Measurements from ENCODE around the gene PYGO1. TPM values are rescaled to one million over a fixed set of nuclear protein-coding genes. Genes with fewer than 3 reads are reported as not detected.

Gene PYGO1
- total RNA-seq, 6 donors from 2014 or later, result 1.8 to 11.5 (median 7.5) TPM

DNA sequence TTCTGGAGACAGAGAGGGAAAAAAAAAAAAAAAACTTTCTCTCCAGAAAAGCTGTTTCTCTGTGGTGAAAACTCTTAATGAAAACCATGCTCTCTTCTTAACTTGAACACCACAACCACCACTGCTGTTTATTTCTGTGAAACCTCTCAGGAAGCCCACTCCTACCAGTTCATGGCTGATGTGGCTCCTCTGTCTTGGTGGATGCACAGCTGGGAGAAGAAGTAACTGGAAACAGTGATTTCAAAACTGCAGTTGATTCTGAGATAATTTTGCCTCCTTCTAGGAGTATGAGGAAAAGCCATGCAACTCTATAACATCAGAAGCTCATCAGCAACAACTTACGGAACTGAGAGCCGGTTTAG lies 40.2 kb upstream of the PYGO1 start:
- no peak overlapping the region for H3K4me3 ChIP-seq
- no peaks in the 10 kb centered on the region for H3K27me3 ChIP-seq
- no peak for TF ChIP-seq POLR2AphosphoS5 (IDR thresholded peaks at IDR 0.05)
- TF ChIP-seq, protein P1, sequence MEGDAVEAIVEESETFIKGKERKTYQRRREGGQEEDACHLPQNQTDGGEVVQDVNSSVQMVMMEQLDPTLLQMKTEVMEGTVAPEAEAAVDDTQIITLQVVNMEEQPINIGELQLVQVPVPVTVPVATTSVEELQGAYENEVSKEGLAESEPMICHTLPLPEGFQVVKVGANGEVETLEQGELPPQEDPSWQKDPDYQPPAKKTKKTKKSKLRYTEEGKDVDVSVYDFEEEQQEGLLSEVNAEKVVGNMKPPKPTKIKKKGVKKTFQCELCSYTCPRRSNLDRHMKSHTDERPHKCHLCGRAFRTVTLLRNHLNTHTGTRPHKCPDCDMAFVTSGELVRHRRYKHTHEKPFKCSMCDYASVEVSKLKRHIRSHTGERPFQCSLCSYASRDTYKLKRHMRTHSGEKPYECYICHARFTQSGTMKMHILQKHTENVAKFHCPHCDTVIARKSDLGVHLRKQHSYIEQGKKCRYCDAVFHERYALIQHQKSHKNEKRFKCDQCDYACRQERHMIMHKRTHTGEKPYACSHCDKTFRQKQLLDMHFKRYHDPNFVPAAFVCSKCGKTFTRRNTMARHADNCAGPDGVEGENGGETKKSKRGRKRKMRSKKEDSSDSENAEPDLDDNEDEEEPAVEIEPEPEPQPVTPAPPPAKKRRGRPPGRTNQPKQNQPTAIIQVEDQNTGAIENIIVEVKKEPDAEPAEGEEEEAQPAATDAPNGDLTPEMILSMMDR (IDR thresholded peaks at IDR 0.05), result no peak
- no peak for TF ChIP-seq POLR2A (IDR thresholded peaks at IDR 0.05)
- no peak for TF ChIP-seq EP300 (IDR thresholded peaks at IDR 0.05)
- DNase-seq (no peak), ATAC-seq (ENCODE audit: low FRiP score in 2 of 2) (no peak)
- H3K4me1 ChIP-seq, result peaks cover 0 to 3% (median 0%) of the 10 kb centered on the region in 4 donors
- 87 to 96% methylated on average over 2 of the region's 2 CpGs for WGBS, 2 donors
- no peaks in the 10 kb centered on the region for H3K9me3 ChIP-seq
- no peaks in the 10 kb centered on the region for H3K36me3 ChIP-seq
- no peak overlapping the region for H3K27ac ChIP-seq

DNA sequence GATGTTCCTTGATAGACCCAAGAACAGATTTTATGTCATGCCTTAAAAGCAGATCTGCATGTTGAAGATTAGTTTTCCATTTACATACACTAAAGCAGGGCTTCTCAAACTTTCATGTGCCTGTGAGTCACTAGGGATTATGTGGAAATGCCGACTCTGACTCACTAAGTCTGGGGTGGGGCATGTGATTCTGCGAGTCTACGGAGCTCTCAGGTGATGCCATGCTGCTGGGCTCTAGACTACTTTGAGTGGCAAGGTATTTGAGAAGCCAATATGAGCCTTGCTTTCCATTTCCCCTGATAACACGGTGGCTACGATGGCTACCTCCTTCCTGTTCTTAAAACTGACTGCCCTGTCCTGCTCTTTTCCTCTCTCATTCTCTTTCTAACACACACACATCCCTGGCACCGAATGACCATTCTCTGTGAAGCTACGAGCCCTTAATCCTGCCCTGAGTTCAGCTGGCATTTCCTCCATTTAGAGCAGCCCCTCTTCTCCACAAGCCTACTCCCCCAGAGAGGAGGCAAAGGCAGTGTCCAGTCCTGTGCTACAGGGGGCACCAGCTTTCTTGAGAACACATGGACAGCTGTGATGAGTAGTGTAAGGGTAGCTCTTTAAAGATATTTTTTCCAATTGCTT lies 39.7 kb upstream of the PYGO1 start:
- H3K4me1 ChIP-seq, result peaks cover 0 to 3% (median 0%) of the 10 kb centered on the region in 4 donors
- H3K4me3 ChIP-seq, result no peak overlapping the region
- no peaks in the 10 kb centered on the region for H3K27me3 ChIP-seq
- no peaks in the 10 kb centered on the region for H3K9me3 ChIP-seq
- peak overlapping the region in 1 of 4 donors; percentile 28 for H3K27ac ChIP-seq
- TF ChIP-seq, protein P1 (IDR thresholded peaks at IDR 0.05), result no peak
- TF ChIP-seq EP300 (IDR thresholded peaks at IDR 0.05) (peak in 1 of 4 donors; percentile 50), POLR2AphosphoS5 (IDR thresholded peaks at IDR 0.05) (peak in 1 of 2 donors; percentile 29), POLR2A (IDR thresholded peaks at IDR 0.05) (no peak)
- no peaks in the 10 kb centered on the region for H3K36me3 ChIP-seq
- ATAC-seq (ENCODE audit: low FRiP score in 2 of 2), result peak; percentile 60 to 89
- 68 to 77% methylated on average over 7 of the region's 7 CpGs for WGBS, 2 donors
- peak in 1 of 2 donors; percentile 80 for DNase-seq

DNA sequence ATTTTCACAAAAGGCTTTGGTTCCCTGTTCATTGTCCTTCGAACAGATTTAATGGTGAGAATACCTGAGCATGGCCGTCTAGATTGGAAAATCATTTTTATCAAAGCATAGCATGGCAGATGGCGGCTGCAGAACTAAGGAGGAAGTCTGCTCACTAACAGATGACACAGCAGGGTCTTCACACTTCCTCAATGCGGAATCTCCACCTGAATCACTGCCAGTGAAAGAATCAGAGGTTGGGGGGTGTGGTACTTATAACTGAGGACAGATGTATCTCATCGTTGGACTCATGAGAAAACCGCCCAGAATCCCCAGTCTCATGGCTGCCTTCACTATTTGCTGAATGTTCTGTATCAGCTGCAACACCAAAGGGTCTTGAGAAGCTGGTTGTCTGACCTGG lies 31.6 kb upstream of the PYGO1 start:
- Histone ChIP-seq H3K4me1 (no peaks in the 10 kb centered on the region), H3K27ac (no peak overlapping the region), H3K27me3 (no peaks in the 10 kb centered on the region), H3K36me3 (no peaks in the 10 kb centered on the region), H3K4me3 (no peak overlapping the region), H3K9me3 (no peaks in the 10 kb centered on the region)
- TF ChIP-seq EP300 (IDR thresholded peaks at IDR 0.05) (no peak), POLR2AphosphoS5 (IDR thresholded peaks at IDR 0.05) (no peak), POLR2A (IDR thresholded peaks at IDR 0.05) (no peak)
- TF ChIP-seq, protein P1 (IDR thresholded peaks at IDR 0.05), result no peak
- WGBS, 2 donors, result 76 to 78% methylated on average over 6 of the region's 6 CpGs
- ATAC-seq (ENCODE audit: low FRiP score in 2 of 2) (no peak), DNase-seq (no peak)

DNA sequence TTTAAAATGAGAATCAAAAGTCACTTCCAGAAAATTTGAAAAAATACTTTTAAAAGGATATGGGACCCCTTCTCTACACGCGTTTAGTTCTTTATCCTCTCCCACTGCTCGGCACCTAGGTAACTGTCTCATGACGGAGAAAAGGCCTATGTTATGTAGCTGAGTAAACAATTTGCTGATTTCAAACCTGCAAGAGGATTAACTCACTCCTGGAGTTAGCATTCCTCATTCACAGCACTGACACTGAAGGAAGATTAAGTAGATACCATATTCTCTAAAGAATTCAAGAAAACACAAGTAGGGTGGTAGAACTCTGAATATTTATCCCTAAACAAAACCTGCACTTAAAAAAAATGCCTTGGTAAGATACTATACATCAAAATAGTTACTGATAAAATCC lies 30.2 kb upstream of the PYGO1 start:
- WGBS, 2 donors, result 82 to 86% methylated on average over 4 of the region's 4 CpGs
- Histone ChIP-seq H3K27ac (no peak overlapping the region), H3K4me3 (no peak overlapping the region), H3K36me3 (no peaks in the 10 kb centered on the region), H3K4me1 (no peaks in the 10 kb centered on the region), H3K27me3 (no peaks in the 10 kb centered on the region), H3K9me3 (no peaks in the 10 kb centered on the region)
- no peak for ATAC-seq (ENCODE audit: low FRiP score in 2 of 2)
- no peak for DNase-seq
- no peak for TF ChIP-seq POLR2AphosphoS5 (IDR thresholded peaks at IDR 0.05)
- TF ChIP-seq POLR2A (IDR thresholded peaks at IDR 0.05), result no peak
- TF ChIP-seq EP300 (IDR thresholded peaks at IDR 0.05), result no peak
- TF ChIP-seq, protein P1 (IDR thresholded peaks at IDR 0.05), result no peak

DNA sequence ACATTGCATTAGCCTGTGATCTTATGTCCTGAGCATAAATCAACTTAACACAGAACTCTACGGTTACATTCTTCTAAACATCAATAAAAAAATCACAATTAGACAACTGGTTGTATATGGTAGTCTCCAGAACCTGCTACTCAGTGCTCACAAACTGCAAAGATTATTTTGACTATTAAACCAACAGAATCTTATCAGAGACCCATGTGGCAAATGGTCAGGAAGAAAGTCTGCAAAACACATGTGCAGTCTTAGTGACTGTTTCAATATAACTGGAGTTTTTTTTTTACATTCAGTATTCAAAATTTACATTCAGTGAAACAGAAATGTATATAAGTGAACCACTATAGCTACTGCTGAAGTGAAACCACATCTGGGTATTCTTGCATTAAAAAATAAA lies 27.3 kb upstream of the PYGO1 start:
- no peak for DNase-seq
- H3K27ac ChIP-seq, result no peak overlapping the region
- H3K4me3 ChIP-seq, result no peak overlapping the region
- TF ChIP-seq POLR2A (IDR thresholded peaks at IDR 0.05), result no peak
- no peaks in the 10 kb centered on the region for H3K36me3 ChIP-seq
- H3K4me1 ChIP-seq, result no peaks in the 10 kb centered on the region
- H3K9me3 ChIP-seq, result no peaks in the 10 kb centered on the region
- no peaks in the 10 kb centered on the region for H3K27me3 ChIP-seq
- ATAC-seq (ENCODE audit: low FRiP score in 2 of 2), result no peak
- WGBS, 2 donors, result 92 to 93% methylated on average over 1 of the region's 1 CpG
